Ishikawa (cell line): ENCODE data around the gene MAGI2.

Experiments
- CEBPB ChIP-seq: IDR thresholded peaks from 2 replicates; pipeline ENCODE4 v1.6.1; 2012
- CREB1 ChIP-seq: IDR thresholded peaks from 2 replicates; pipeline ENCODE4 v1.6.1; 2012; ENCODE audit warnings: low read depth
- EGR1 ChIP-seq: IDR thresholded peaks from 2 replicates; pipeline ENCODE4 v1.6.1; 2012
- EP300 ChIP-seq: IDR thresholded peaks from 2 replicates; pipeline ENCODE4 v1.6.1; 2012; ENCODE audit warnings: borderline replicate concordance
- FOXM1 ChIP-seq: IDR thresholded peaks from 2 replicates; pipeline ENCODE4 v1.6.1; 2012; ENCODE audit warnings: low read depth, borderline replicate concordance
- MAX ChIP-seq: IDR thresholded peaks from 2 replicates; pipeline ENCODE4 v1.6.1; 2012
- NFIC ChIP-seq: IDR thresholded peaks from 2 replicates; pipeline ENCODE4 v1.6.1; 2012
- RAD21 ChIP-seq: IDR thresholded peaks from 2 replicates; pipeline ENCODE4 v1.6.1; 2012; ENCODE audit warnings: low read depth
- REST ChIP-seq: IDR thresholded peaks from 2 replicates; pipeline ENCODE4 v1.6.1; 2012; ENCODE audit warnings: low read depth, mild to moderate bottlenecking
- TAF1 ChIP-seq: IDR thresholded peaks from 2 replicates; pipeline ENCODE4 v1.6.1; 2012; ENCODE audit warnings: low read depth, mild to moderate bottlenecking
- TCF12 ChIP-seq: IDR thresholded peaks from 2 replicates; pipeline ENCODE4 v1.6.1; 2012; ENCODE audit warnings: low read depth
- TEAD4 ChIP-seq: IDR thresholded peaks from 2 replicates; pipeline ENCODE4 v1.6.1; 2012
- USF1 ChIP-seq: IDR thresholded peaks from 2 replicates; pipeline ENCODE4 v1.6.1; 2012
- YY1 ChIP-seq: IDR thresholded peaks from 2 replicates; pipeline ENCODE4 v1.6.1; 2012; ENCODE audit warnings: low read depth
- ZBTB7A ChIP-seq: IDR thresholded peaks from 2 replicates; pipeline ENCODE4 v1.6.1; 2012; ENCODE audit warnings: low read depth

MAGI2 gene

GRCh38 chr7:79414910-79415309 is 38.6 kb downstream of the MAGI2 start:
- no peak for TF ChIP-seq CREB1
- TF ChIP-seq TCF12: no peak
- no peak for TF ChIP-seq CEBPB
- TF ChIP-seq MAX: no peak
- TF ChIP-seq USF1: no peak
- TF ChIP-seq NFIC: no peak
- TF ChIP-seq EGR1: no peak
- TF ChIP-seq TEAD4: no peak
- TF ChIP-seq YY1: no peak
- TF ChIP-seq ZBTB7A: no peak
- no peak for TF ChIP-seq TAF1
- no peak for TF ChIP-seq FOXM1

- no peak for TF ChIP-seq YY1
- no peak for TF ChIP-seq MAX
- TF ChIP-seq CEBPB: no peak
- TF ChIP-seq RAD21: no peak
- TF ChIP-seq NFIC: no peak
- no peak for TF ChIP-seq EP300
- no peak for TF ChIP-seq USF1
- TF ChIP-seq ZBTB7A: no peak
- no peak for TF ChIP-seq FOXM1
- TF ChIP-seq CREB1: no peak
- TF ChIP-seq TEAD4: no peak
- no peak for TF ChIP-seq TAF1
- TF ChIP-seq TCF12: no peak
- no peak for TF ChIP-seq REST
- no peak for TF ChIP-seq EGR1
Observed at GRCh38 chr7:79412915-79413314, 40.6 kb downstream of the MAGI2 start.

- TF ChIP-seq TAF1 (no peak), ZBTB7A (no peak), RAD21 (no peak), TEAD4 (no peak), EP300 (no peak), MAX (no peak), CREB1 (no peak), TCF12 (no peak), CEBPB (no peak)
Observed at GRCh38 chr7:79412438-79412837, 41.0 kb downstream of the MAGI2 start.

- TF ChIP-seq YY1: no peak
- TF ChIP-seq TCF12: no peak
- no peak for TF ChIP-seq ZBTB7A
Observed at GRCh38 chr7:79410345-79410744, 43.1 kb downstream of the MAGI2 start.

- TF ChIP-seq MAX (no peak), CREB1 (no peak), RAD21 (no peak), REST (no peak), TEAD4 (no peak), TAF1 (no peak), ZBTB7A (no peak), YY1 (no peak), FOXM1 (no peak), EP300 (no peak), CEBPB (no peak), USF1 (no peak), EGR1 (no peak)
Observed at GRCh38 chr7:79407351-79407750, 46.1 kb downstream of the MAGI2 start.

- no peak for TF ChIP-seq EP300
- TF ChIP-seq MAX: no peak
- TF ChIP-seq EGR1: no peak
- no peak for TF ChIP-seq TCF12
- no peak for TF ChIP-seq TEAD4
- TF ChIP-seq CEBPB: no peak
- TF ChIP-seq TAF1: no peak
- no peak for TF ChIP-seq CREB1
- no peak for TF ChIP-seq RAD21
- TF ChIP-seq USF1: no peak
- no peak for TF ChIP-seq FOXM1
- TF ChIP-seq REST: no peak
Observed at GRCh38 chr7:79406371-79406770, 47.1 kb downstream of the MAGI2 start.
